Panc1 (cell line): Measurements from ENCODE around the gene LRRC43. TPM values are rescaled to one million over a fixed set of nuclear protein-coding genes. Genes with fewer than 3 reads are reported as not detected.

Experiments used
- ATAC-seq: fragments of 200-7000 bp; cut with Tn5 transposase; 2 replicates; pipeline ENCODE4 v1.9.1; 2020; ENCODE audit warnings: mild to moderate bottlenecking, moderate library complexity
- BruUV-seq: library from RNA; stranded (reverse); fragments of 400-500 nt; replicated peaks from 2 replicates; lab custom pipeline; 2021; lab: Mats Ljungman, UMichigan
- CTCF ChIA-PET: fragments of 300-600 bp; sonication (Branson Sonifier 250); formaldehyde crosslinking; loops from one replicate; lab custom pipeline; 2022; ENCODE audit warnings: antibody characterized with exemption; lab: Charles Lee
- POLR2A ChIA-PET: fragments of 300-600 bp; sonication (Branson Sonifier 250); formaldehyde crosslinking; loops from one replicate; lab custom pipeline; 2022; ENCODE audit warnings: antibody characterized with exemption; lab: Charles Lee
- DNase-seq: peaks from one replicate; pipeline ENCODE4 v3.0.0-alpha.2; 2010; ENCODE audit warnings: low read depth, low spot score
- H3K27ac ChIP-seq: 2 replicates; pipeline ENCODE4 v1.5.1; 2011; ENCODE audit warnings: mild to moderate bottlenecking, low read length, inconsistent platforms
- H3K27me3 ChIP-seq: fragments of 200-500 bp; sonication (Bioruptor generic); 2 replicates; pipeline ENCODE4 v1.6.0; 2014; ENCODE audit warnings: low read length, inconsistent platforms; ENCODE audit not compliant: control insufficient read depth, insufficient read depth
- H3K36me3 ChIP-seq: fragments of 200-500 bp; sonication (Bioruptor generic); 2 replicates; pipeline ENCODE4 v1.5.1; 2014; ENCODE audit warnings: inconsistent platforms, mild to moderate bottlenecking, low read length, moderate library complexity; ENCODE audit not compliant: control insufficient read depth, insufficient read depth
- H3K4me1 ChIP-seq: 2 replicates; pipeline ENCODE4 v1.5.1; 2011; ENCODE audit warnings: inconsistent platforms, mild to moderate bottlenecking, low read length, moderate library complexity; ENCODE audit not compliant: control insufficient read depth, insufficient read depth
- H3K4me3 ChIP-seq, 2 experiments: 2 replicates each; pipeline ENCODE4 v1.5.1; 2011 to 2012; ENCODE audit warnings: low read depth in 2 of 2, low read length in 2 of 2, mild to moderate bottlenecking in 2 of 2, inconsistent platforms in 1 of 2, moderate library complexity in 1 of 2
- H3K9me3 ChIP-seq: fragments of 200-500 bp; sonication (Bioruptor generic); 2 replicates; pipeline ENCODE4 v1.5.1; 2014; ENCODE audit warnings: low read depth, mild to moderate bottlenecking, inconsistent platforms, low read length, moderate library complexity; ENCODE audit not compliant: control insufficient read depth, insufficient read depth
- CTCF ChIP-seq: fragments of 450-650 bp; IDR thresholded peaks from 2 replicates; pipeline ENCODE4 v1.5.1; 2017; ENCODE audit warnings: mild to moderate bottlenecking
- POLR2AphosphoS5 ChIP-seq: IDR thresholded peaks from 2 replicates; pipeline ENCODE4 v1.6.1; 2012; ENCODE audit warnings: mild to moderate bottlenecking, low read depth, low read length, moderate library complexity
- REST ChIP-seq, 2 experiments: IDR thresholded peaks; 2 replicates each; pipeline ENCODE4 v1.6.1; 2011 to 2012; ENCODE audit warnings: low read depth in 2 of 2, control low read depth in 1 of 2, low read length in 1 of 2, mild to moderate bottlenecking in 1 of 2, moderate library complexity in 1 of 2; ENCODE audit not compliant: insufficient read depth in 1 of 2
- SIN3A ChIP-seq: IDR thresholded peaks from 2 replicates; pipeline ENCODE4 v1.6.1; 2012; ENCODE audit warnings: low read depth, mild to moderate bottlenecking, low read length, moderate library complexity, borderline replicate concordance; ENCODE audit not compliant: insufficient read depth
- TCF7L2 ChIP-seq: IDR thresholded peaks from 2 replicates; pipeline ENCODE4 v1.6.1; 2011; ENCODE audit warnings: mild to moderate bottlenecking, low read depth, low read length, inconsistent platforms
- in situ Hi-C: cut with HindIII; loops from 2 replicates; pipeline ENCODE4 v1.10.0; 2016; ENCODE audit warnings: low sequenced_read_pairs, low pct_unique_long_range_greater_than_20kb
- intact Hi-C: fragments of 100-400 bp; cut with micrococcal nuclease; formaldehyde crosslinking; loops from one replicate; pipeline ENCODE4 v1.10.0; 2022; ENCODE audit not compliant: unreplicated experiment
- total RNA-seq: library from RNA; stranded (reverse); gene quantifications from one replicate; pipeline ENCODE4 v1.2.1, GENCODE V29; 2021; ENCODE audit not compliant: unreplicated experiment

Gene LRRC43
- total RNA-seq, 1 experiment from 2014 or later: 1.5 TPM

GRCh38 chr12:122204167-122205052 is 21.5 kb downstream of the LRRC43 start:
- DNase-seq (no peak), ATAC-seq (peak; percentile 25)
- in situ Hi-C loops (no loop called here), intact Hi-C loops (no loop called here)
- no peaks in the 10 kb centered on the region for H3K27me3 ChIP-seq
- no TSS peak for BruUV-seq
- H3K4me1 ChIP-seq: peaks cover 16% of the 10 kb centered on the region
- peak overlapping the region; percentile 56 to 76 for H3K4me3 ChIP-seq
- no peak overlapping the region for H3K27ac ChIP-seq
- ChIA-PET CTCF (no interaction called here), POLR2A (interaction anchor here (0.7 kb wide), 1 partner anchor 22 kb away, joined by 5 read pairs; no protein-coding TSS in a partner anchor)
- TF ChIP-seq TCF7L2: no peak; the same call in 1 of the 2 replicates
- no peak for TF ChIP-seq CTCF
- TF ChIP-seq POLR2AphosphoS5: no peak
- no peak for TF ChIP-seq REST (IDR thresholded peaks at IDR 0.05; ENCODE audit: insufficient read depth in 1 of 2, low read depth in 2 of 2, low read length in 1 of 2)
- TF ChIP-seq SIN3A: no peak
- H3K9me3 ChIP-seq: no peaks in the 10 kb centered on the region
- peaks cover 4% of the 10 kb centered on the region for H3K36me3 ChIP-seq

GRCh38 chr12:122205053-122205925 is 22.4 kb downstream of the LRRC43 start:
- peaks cover 9% of the 10 kb centered on the region for H3K36me3 ChIP-seq
- H3K4me3 ChIP-seq: no peak overlapping the region
- H3K27me3 ChIP-seq: no peaks in the 10 kb centered on the region
- intact Hi-C loops: no loop called here
- TF ChIP-seq TCF7L2: no peak
- no peak for TF ChIP-seq CTCF
- no peak for TF ChIP-seq SIN3A
- no peak for TF ChIP-seq REST (IDR thresholded peaks at IDR 0.05; ENCODE audit: insufficient read depth in 1 of 2, low read depth in 2 of 2, low read length in 1 of 2)
- TF ChIP-seq POLR2AphosphoS5: no peak; the same call in 1 of the 2 replicates
- DNase-seq: no peak
- in situ Hi-C loops: no loop called here
- peaks cover 16% of the 10 kb centered on the region for H3K4me1 ChIP-seq
- no peaks in the 10 kb centered on the region for H3K9me3 ChIP-seq
- H3K27ac ChIP-seq: no peak overlapping the region
- no peak for ATAC-seq
- ChIA-PET POLR2A (no interaction called here), CTCF (interaction anchor here (0.7 kb wide), 1 partner anchor 11 kb away, joined by 5 read pairs; no protein-coding TSS in a partner anchor)
- no TSS peak for BruUV-seq
